ENCODE data around the gene TMEM184B.

TMEM184B gene

GRCh38 chr22:38271927-38272372 is 860 bp downstream of the TMEM184B start:
- no peak for DNase-seq

- DNase-seq = no peak
Observed at GRCh38 chr22:38271101-38271500, 1.7 kb downstream of the TMEM184B start.

- DNase-seq = no peak
Observed at GRCh38 chr22:38270091-38270992, 2.5 kb downstream of the TMEM184B start.

- DNase-seq = no peak
Observed at GRCh38 chr22:38269466-38269865, 3.3 kb downstream of the TMEM184B start.

- no peak for DNase-seq
Observed at GRCh38 chr22:38267086-38267485, 5.7 kb downstream of the TMEM184B start.

GRCh38 chr22:38266120-38266519 is 6.7 kb downstream of the TMEM184B start:
- DNase-seq = no peak

GRCh38 chr22:38264322-38264843 is 8.4 kb downstream of the TMEM184B start:
- no peak for DNase-seq

- DNase-seq = no peak
Observed at GRCh38 chr22:38262051-38262795, 10.6 kb downstream of the TMEM184B start.

- DNase-seq = no peak
Observed at GRCh38 chr22:38260761-38261681, 11.8 kb downstream of the TMEM184B start.

- DNase-seq = no peak
Observed at GRCh38 chr22:38259370-38259769, 13.4 kb downstream of the TMEM184B start.

GRCh38 chr22:38258895-38259294 is 13.9 kb downstream of the TMEM184B start:
- no peak for DNase-seq

- DNase-seq = peak; percentile 47
Observed at GRCh38 chr22:38257650-38258250, 15.1 kb downstream of the TMEM184B start.

GRCh38 chr22:38257181-38257580 is 15.6 kb downstream of the TMEM184B start:
- DNase-seq = no peak

GRCh38 chr22:38255697-38256096 is 17.1 kb downstream of the TMEM184B start:
- DNase-seq = no peak

- no peak for DNase-seq
Observed at GRCh38 chr22:38251341-38251692, 21.5 kb downstream of the TMEM184B start.

GRCh38 chr22:38250643-38251340 is 22.0 kb downstream of the TMEM184B start:
- no peak for DNase-seq

- no peak for DNase-seq
Observed at GRCh38 chr22:38249803-38250642, 22.8 kb downstream of the TMEM184B start.

GRCh38 chr22:38249301-38249700 is 23.5 kb downstream of the TMEM184B start:
- DNase-seq = no peak

GRCh38 chr22:38248280-38248679 is 24.5 kb downstream of the TMEM184B start:
- no peak for DNase-seq

- DNase-seq = no peak
Observed at GRCh38 chr22:38247713-38248112, 25.1 kb downstream of the TMEM184B start.

- no peak for DNase-seq
Observed at GRCh38 chr22:38246692-38247091, 26.1 kb downstream of the TMEM184B start.

Measured in NCI-H774 (cell line).